Measurements from ENCODE around the gene CNTFR. TPM values are rescaled to one million over a fixed set of nuclear protein-coding genes. Genes with fewer than 3 reads are reported as not detected.

The CNTFR gene
- total RNA-seq, 1 experiment from 2014 or later = 2.7 TPM

DNA sequence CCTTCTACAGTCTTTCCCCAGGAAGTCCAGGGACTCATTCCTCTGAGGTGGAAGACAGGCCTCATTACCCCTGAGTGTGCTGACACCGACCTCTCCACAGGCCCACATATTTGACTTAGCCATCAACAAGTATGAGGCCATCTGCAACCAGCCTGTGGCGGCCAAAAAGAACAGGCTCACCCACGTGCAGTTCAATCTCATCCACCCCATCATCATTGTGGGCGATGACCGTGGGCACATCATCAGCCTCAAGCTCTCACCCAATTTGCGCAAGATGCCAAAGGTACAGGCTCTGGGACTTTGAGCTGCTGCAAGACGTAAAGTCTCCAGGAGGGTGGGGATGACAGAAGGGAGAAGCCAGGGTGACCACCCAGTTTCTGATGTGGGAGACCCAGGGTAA, 72.3 kb downstream of the CNTFR start:
- no TSS peak for BruUV-seq (replicated peaks)
- intact Hi-C loops (cut with micrococcal nuclease; ENCODE audit: unreplicated experiment) = no loop called here
- H3K4me3 ChIP-seq (ENCODE audit: low read depth in 2 of 2, low read length in 2 of 2) = no peak overlapping the region
- DNase-seq (ENCODE audit: low read depth, low spot score) (no peak), ATAC-seq (no peak)
- no peaks in the 10 kb centered on the region for H3K27me3 ChIP-seq (ENCODE audit: control insufficient read depth, insufficient read depth, low read length)
- H3K36me3 ChIP-seq (ENCODE audit: control insufficient read depth, insufficient read depth, low read length) = no peaks in the 10 kb centered on the region
- POLR2A ChIA-PET = no interaction called here
- no peaks in the 10 kb centered on the region for H3K4me1 ChIP-seq (ENCODE audit: control insufficient read depth, insufficient read depth, low read length)
- no peaks in the 10 kb centered on the region for H3K9me3 ChIP-seq (ENCODE audit: control insufficient read depth, insufficient read depth, low read depth, low read length)
- TF ChIP-seq REST (IDR thresholded peaks at IDR 0.05; ENCODE audit: insufficient read depth in 1 of 2, low read depth in 2 of 2, low read length in 1 of 2) = no peak
- TF ChIP-seq POLR2AphosphoS5 (IDR thresholded peaks at IDR 0.05; ENCODE audit: low read depth, low read length) = no peak
- no peak for TF ChIP-seq SIN3A (IDR thresholded peaks at IDR 0.05; ENCODE audit: borderline replicate concordance, insufficient read depth, low read depth, low read length)
- TF ChIP-seq, protein P1, sequence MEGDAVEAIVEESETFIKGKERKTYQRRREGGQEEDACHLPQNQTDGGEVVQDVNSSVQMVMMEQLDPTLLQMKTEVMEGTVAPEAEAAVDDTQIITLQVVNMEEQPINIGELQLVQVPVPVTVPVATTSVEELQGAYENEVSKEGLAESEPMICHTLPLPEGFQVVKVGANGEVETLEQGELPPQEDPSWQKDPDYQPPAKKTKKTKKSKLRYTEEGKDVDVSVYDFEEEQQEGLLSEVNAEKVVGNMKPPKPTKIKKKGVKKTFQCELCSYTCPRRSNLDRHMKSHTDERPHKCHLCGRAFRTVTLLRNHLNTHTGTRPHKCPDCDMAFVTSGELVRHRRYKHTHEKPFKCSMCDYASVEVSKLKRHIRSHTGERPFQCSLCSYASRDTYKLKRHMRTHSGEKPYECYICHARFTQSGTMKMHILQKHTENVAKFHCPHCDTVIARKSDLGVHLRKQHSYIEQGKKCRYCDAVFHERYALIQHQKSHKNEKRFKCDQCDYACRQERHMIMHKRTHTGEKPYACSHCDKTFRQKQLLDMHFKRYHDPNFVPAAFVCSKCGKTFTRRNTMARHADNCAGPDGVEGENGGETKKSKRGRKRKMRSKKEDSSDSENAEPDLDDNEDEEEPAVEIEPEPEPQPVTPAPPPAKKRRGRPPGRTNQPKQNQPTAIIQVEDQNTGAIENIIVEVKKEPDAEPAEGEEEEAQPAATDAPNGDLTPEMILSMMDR (IDR thresholded peaks at IDR 0.05) = no peak
- in situ Hi-C loops (cut with HindIII; ENCODE audit: low pct_unique_long_range_greater_than_20kb, low sequenced_read_pairs) = no loop called here
- no peak overlapping the region for H3K27ac ChIP-seq (ENCODE audit: low read length)
- CTCF ChIA-PET = no interaction called here

- H3K9me3 ChIP-seq (ENCODE audit: control insufficient read depth, insufficient read depth, low read depth, low read length) = no peaks in the 10 kb centered on the region
- BruUV-seq (replicated peaks) = no TSS peak
- POLR2A ChIA-PET = no interaction called here
- TF ChIP-seq SIN3A (IDR thresholded peaks at IDR 0.05; ENCODE audit: borderline replicate concordance, insufficient read depth, low read depth, low read length) (no peak), TCF7L2 (IDR thresholded peaks at IDR 0.05; ENCODE audit: low read depth, low read length) (no peak), POLR2AphosphoS5 (IDR thresholded peaks at IDR 0.05; ENCODE audit: low read depth, low read length) (no peak), REST (IDR thresholded peaks at IDR 0.05; ENCODE audit: insufficient read depth in 1 of 2, low read depth in 2 of 2, low read length in 1 of 2) (no peak)
- TF ChIP-seq, protein P1 (IDR thresholded peaks at IDR 0.05) = no peak
- ATAC-seq (no peak), DNase-seq (ENCODE audit: low read depth, low spot score) (no peak)
- H3K4me1 ChIP-seq (ENCODE audit: control insufficient read depth, insufficient read depth, low read length) = no peaks in the 10 kb centered on the region
- H3K27ac ChIP-seq (ENCODE audit: low read length) = no peak overlapping the region
- H3K36me3 ChIP-seq (ENCODE audit: control insufficient read depth, insufficient read depth, low read length) = no peaks in the 10 kb centered on the region
- H3K27me3 ChIP-seq (ENCODE audit: control insufficient read depth, insufficient read depth, low read length) = no peaks in the 10 kb centered on the region
- in situ Hi-C loops (cut with HindIII; ENCODE audit: low pct_unique_long_range_greater_than_20kb, low sequenced_read_pairs) (no loop called here), intact Hi-C loops (cut with micrococcal nuclease; ENCODE audit: unreplicated experiment) (no loop called here)
- CTCF ChIA-PET = no interaction called here
- no peak overlapping the region for H3K4me3 ChIP-seq (ENCODE audit: low read depth in 2 of 2, low read length in 2 of 2)
These were observed 73.6 kb downstream of the CNTFR start for GRCh38 chr9:34515959-34516358.
